ENCODE data around the gene CFAP221.

DNA sequence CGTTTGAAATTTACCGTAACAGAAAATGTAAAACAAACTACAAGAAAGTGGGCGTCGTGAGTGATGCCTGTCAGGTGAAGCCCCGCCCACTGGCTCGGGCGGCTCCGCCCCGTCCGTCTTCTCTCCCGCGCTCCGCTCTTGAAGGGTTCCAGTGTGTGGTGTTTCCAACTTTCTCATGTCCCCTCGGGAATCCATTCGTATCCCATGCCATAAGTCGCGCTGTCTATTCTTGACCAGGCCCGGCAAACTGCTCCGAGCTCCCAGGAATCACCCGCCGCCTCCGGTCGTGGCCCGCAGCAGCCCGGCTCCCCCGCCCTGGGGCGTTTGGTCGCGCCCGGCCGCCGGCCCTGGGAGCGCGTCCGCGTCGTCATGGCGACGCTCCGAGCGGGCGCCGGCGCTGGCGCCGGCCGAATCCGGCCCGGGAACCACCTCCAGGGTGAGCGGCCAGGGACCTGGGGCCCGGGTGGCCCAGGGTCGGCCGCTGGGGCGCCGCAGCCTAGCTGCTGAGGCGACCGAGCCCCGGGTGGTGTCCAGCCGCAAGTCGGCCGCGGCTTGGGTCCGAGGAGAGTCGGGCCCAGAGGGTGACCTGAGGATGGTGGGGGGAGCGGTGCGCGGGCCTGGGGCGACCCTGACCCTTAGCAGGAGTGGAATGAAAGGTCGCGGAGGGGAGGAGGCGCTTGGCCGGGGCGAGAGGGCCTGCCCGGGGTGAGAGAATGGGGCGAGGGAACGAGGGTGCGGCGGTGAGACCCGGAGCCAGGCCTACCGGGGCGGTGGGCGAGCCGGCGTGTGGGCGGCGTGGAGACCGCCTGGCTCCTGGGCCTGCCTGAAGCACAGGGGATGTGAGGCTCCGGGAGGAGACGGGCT, at the start of gene CFAP221:
- TF ChIP-seq, protein P1, sequence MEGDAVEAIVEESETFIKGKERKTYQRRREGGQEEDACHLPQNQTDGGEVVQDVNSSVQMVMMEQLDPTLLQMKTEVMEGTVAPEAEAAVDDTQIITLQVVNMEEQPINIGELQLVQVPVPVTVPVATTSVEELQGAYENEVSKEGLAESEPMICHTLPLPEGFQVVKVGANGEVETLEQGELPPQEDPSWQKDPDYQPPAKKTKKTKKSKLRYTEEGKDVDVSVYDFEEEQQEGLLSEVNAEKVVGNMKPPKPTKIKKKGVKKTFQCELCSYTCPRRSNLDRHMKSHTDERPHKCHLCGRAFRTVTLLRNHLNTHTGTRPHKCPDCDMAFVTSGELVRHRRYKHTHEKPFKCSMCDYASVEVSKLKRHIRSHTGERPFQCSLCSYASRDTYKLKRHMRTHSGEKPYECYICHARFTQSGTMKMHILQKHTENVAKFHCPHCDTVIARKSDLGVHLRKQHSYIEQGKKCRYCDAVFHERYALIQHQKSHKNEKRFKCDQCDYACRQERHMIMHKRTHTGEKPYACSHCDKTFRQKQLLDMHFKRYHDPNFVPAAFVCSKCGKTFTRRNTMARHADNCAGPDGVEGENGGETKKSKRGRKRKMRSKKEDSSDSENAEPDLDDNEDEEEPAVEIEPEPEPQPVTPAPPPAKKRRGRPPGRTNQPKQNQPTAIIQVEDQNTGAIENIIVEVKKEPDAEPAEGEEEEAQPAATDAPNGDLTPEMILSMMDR (IDR thresholded peaks at IDR 0.05): no peak
- no peak for TF ChIP-seq POLR2A (IDR thresholded peaks at IDR 0.05)

Measured in uterus (tissue), 2 donors.